GM18502 (cell line): ENCODE measurements around the gene USP31.

Experiments used
- ATAC-seq: cut with Tn5 transposase; IDR thresholded peaks from one replicate; pipeline ENCODE4 v1.9.1; 2021; ENCODE audit warnings: mild to moderate bottlenecking; ENCODE audit not compliant: unreplicated experiment, poor library complexity

USP31 gene, protein sequence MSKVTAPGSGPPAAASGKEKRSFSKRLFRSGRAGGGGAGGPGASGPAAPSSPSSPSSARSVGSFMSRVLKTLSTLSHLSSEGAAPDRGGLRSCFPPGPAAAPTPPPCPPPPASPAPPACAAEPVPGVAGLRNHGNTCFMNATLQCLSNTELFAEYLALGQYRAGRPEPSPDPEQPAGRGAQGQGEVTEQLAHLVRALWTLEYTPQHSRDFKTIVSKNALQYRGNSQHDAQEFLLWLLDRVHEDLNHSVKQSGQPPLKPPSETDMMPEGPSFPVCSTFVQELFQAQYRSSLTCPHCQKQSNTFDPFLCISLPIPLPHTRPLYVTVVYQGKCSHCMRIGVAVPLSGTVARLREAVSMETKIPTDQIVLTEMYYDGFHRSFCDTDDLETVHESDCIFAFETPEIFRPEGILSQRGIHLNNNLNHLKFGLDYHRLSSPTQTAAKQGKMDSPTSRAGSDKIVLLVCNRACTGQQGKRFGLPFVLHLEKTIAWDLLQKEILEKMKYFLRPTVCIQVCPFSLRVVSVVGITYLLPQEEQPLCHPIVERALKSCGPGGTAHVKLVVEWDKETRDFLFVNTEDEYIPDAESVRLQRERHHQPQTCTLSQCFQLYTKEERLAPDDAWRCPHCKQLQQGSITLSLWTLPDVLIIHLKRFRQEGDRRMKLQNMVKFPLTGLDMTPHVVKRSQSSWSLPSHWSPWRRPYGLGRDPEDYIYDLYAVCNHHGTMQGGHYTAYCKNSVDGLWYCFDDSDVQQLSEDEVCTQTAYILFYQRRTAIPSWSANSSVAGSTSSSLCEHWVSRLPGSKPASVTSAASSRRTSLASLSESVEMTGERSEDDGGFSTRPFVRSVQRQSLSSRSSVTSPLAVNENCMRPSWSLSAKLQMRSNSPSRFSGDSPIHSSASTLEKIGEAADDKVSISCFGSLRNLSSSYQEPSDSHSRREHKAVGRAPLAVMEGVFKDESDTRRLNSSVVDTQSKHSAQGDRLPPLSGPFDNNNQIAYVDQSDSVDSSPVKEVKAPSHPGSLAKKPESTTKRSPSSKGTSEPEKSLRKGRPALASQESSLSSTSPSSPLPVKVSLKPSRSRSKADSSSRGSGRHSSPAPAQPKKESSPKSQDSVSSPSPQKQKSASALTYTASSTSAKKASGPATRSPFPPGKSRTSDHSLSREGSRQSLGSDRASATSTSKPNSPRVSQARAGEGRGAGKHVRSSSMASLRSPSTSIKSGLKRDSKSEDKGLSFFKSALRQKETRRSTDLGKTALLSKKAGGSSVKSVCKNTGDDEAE (N-terminal part only)

GRCh38 chr16:23149267-23149992, at the start of gene USP31:
TSS of gene USP31 (minus strand) at chr16:23149452. CDS start at chr16:23149270, 182 bp downstream.
- ATAC-seq, result peak; percentile 95

DNA sequence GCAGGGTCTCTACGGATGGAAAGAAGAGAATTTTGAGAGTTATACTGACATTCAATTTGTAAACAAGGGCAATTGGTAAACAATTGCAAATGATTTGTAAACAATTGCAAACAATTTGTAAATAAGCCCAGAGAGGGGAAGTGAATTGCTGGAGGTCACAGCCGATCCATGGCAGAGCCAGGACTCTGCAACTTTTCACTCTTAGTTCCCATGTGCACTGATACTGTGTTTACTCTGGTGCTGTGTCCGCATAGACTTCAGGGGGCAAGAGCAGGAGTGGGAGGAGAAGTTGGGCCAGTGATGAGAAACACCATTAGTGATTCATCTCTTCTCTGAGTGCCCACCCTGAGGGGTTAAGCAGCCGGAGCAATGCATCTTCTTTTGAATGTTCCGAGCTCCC, 47.3 kb upstream of the USP31 start:
- ATAC-seq, result no peak

DNA sequence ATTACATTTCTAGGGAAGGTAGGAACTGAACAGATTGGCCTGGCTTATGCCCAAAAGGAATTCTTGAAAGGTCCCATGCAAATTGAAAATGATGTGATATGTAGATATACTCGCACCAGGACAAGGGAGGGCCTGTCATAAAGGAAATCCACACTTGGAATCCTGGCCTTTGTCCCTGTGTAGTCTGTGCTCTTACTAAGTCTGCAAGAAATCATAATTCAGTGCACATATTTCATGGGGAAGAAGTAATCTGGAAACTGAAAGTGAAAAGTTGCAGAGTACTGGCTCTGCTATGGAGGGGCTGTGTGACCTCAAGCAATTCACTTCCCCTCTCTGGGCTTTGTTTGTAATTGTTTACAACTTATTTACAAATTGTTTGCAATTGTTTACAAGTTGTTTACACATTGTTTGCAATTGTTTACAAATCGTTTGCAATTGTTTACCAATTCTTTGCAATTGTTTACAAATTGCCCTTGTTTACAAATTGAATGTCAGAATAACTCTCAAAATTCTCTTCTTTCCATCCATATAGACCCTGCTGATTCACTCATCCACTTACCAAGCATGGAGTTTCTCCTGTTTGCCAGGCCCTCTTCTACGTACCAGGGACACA, 46.2 kb upstream of the USP31 start:
- no peak for ATAC-seq

- ATAC-seq, result no peak
Measured at GRCh38 chr16:23194497-23195221, 45.4 kb upstream of the USP31 start.

DNA sequence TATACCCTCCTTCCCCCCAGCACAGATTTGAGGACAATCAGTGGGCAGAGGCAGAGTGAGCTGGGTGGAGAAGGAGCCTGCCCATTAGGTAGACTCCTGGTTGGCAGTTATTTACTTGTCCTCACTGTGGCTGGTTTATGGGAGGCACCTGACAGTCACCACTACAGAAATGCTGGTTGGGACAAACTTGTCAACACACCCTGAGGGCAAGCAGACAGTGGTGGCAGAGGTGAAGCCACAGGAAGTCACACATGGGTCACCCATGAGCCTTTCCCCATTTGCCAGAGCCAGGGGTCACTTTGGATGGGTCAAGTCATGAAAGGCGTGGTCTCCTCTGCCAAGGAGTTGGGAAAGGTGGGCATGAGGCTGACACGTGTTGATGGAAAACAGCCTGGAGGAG, 39.7 kb upstream of the USP31 start:
- ATAC-seq, result no peak

GRCh38 chr16:23187341-23187740, 38.1 kb upstream of the USP31 start:
- ATAC-seq, result no peak

DNA sequence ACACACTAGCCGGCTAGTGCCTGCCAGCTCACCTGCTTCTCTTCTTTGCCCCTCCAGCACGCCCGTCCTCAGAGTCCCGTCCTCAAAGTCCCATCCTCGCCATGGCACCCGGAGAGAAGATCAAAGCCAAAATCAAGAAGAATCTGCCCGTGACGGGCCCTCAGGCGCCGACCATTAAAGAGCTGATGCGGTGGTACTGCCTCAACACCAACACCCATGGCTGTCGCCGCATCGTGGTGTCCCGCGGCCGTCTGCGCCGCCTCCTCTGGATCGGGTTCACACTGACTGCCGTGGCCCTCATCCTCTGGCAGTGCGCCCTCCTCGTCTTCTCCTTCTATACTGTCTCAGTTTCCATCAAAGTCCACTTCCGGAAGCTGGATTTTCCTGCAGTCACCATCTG, 36.9 kb upstream of the USP31 start:
- no peak for ATAC-seq

DNA sequence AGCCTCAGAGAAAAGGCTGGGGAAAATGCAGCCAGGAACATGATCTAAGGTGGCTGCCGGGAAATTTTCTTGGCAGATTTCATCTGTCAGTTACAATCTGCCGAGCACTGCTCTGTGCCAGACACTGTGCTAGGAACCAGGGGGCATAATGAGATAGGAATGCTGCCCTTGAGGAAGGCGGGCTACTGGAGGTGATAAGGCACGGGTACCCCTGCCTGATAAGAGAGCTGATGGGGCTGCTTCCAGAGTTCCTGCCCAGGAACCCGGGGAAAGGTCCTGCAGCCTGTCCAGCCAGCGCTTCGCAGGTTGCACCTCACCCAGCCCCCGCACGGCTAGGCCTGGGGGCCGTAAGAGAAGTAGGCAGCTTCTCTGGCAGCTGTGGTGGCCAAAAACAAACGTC, 36.4 kb upstream of the USP31 start:
- ATAC-seq, result no peak

- ATAC-seq, result no peak
Measured at GRCh38 chr16:23183543-23183862, 34.3 kb upstream of the USP31 start.

GRCh38 chr16:23182679-23183542, 33.7 kb upstream of the USP31 start, which contains the start of gene SCNN1G:
TSS of gene SCNN1G (plus strand) at chr16:23182745. CDS start at chr16:23186272, 3,527 bp downstream.
- ATAC-seq, result no peak

DNA sequence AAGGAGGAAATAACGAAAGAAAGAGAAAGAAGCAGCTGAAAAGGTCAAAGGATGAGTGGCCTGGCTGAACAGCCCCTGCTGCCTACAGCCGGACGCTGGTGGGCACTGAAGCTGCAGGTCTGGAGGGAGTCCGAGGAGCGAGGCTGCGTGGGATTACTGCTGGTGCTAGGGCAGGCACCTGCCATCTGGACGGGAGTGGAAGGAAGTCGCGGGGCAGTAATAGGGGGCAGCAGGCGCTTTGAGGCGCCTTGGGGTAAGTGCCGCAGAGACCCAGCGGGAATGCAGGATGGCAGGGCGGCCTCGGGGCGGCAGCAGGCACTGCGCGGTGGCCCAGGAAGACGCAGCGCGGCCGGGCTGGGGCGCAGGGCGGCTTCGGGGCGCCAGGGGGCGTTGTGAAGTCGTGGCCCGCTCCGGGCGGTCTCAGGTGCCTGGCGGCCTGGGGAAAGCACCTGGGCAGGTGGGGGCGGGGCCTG, 33.0 kb upstream of the USP31 start:
- peak; percentile 89 for ATAC-seq

DNA sequence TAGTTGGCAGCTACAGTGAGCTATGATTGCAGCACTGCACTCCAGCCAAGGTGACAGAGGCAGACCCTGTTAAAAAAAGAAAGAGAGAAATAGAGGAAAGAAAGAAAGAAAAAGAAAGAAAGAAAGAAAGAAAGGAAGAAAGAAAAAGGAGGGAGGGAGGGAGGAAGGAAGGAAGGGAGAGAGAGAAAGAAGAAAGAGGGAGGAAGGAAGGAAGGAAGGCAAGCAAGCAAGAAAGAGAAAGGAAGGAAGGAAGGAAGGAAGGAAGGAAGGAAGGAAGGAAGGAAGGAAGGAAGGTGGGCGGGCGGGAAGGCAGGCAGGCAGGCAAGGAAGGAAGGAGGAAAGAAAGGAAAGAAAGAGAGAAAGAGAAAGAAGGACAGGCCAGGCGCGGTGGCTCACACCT, 32.3 kb upstream of the USP31 start:
- ATAC-seq, result no peak

DNA sequence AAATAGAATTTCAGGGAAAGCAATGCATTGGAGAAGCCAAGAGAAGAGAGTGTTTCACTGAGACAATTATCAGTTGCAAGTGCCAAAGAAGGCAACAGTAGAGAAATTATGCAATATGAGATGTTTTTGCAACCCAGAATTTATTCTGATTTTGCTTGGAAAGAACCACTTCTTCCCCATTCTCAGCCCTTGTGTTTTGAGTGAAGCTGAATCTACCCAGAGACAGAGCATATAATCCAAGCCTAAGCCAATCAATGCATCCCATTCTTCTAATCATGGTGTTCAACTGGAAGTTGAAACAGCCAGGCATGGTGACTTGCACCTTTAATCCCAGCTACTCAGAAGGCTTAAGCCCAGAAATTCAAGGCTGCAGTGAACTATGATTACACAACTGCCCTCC, 26.4 kb upstream of the USP31 start:
- no peak for ATAC-seq

DNA sequence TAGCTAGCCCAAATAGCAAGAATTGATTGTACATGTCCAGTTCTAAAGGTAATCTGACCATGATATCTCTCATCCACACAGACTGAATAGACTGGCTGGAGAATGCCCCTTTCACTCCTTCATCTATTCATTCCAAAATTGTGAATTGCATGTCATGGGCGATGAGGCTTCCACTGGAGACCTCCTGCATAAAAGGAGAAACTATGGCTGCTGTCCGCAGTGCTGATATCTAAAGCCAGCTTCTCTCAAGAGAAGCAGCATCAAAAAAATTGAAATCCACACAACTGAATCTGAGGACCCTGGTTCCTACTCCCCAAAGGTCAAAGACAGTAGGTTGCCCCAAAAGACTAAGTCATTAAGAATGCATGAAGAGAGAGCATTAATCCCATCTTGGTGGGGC, 25.4 kb upstream of the USP31 start:
- no peak for ATAC-seq

- no peak for ATAC-seq
Measured at GRCh38 chr16:23172994-23173393, 23.7 kb upstream of the USP31 start.

DNA sequence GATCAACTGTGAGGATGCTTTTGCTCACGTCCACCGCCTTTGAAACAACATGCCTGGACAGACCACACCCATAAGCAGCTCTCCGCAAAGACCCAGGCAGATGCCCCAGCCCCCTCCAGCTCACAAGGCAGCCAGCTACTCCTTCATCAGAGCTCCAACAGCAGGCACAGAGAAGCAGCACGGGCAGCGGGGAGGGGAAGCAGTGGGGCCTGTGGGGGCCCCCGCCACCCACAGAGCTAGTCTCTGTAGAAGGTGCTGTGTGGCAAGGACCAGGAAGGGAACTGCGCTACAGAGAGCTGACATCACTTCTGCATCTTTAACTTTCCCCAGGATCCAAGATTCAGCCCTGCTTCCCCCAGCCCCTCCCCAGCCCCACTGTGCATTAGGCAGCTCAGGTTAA, 23.3 kb upstream of the USP31 start:
- no peak for ATAC-seq

GRCh38 chr16:23164736-23165135, 15.5 kb upstream of the USP31 start:
- no peak for ATAC-seq

- no peak for ATAC-seq
Measured at GRCh38 chr16:23163921-23164320, 14.7 kb upstream of the USP31 start.
